Esophagus squamous epithelium (tissue), 5 donors: ENCODE results near the gene OSBPL8. TPM values are rescaled to one million over a fixed set of nuclear protein-coding genes. Genes with fewer than 3 reads are reported as not detected.

Experiments
- DNase-seq: peaks from one replicate; lab custom pipeline; 2025; lab: John Stamatoyannopoulos, UW
- H3K27ac ChIP-seq, 4 donors: fragments of 200-600 bp; sonication (generic); one replicate each; pipeline ENCODE4 v1.5.1; 2016 to 2019; ENCODE audit warnings: mild to moderate bottlenecking in 1 of 4
- H3K27me3 ChIP-seq, 4 donors: fragments of 200-600 bp; sonication (generic); 1 replicate in 3 of 4; 2 replicates in 1 of 4; pipeline versions ENCODE4 v1.5.1 to v1.6.0; 2017 to 2021; ENCODE audit warnings: antibody characterized with exemption in 1 of 4
- H3K36me3 ChIP-seq, 3 donors: fragments of 200-600 bp; sonication (generic); one replicate each; pipeline ENCODE4 v1.5.1; 2016 to 2019
- H3K4me1 ChIP-seq, 3 donors: fragments of 200-600 bp; sonication (generic); one replicate each; pipeline ENCODE4 v1.5.1; 2017 to 2019
- H3K4me3 ChIP-seq, 4 donors: fragments of 200-600 bp; sonication (generic); 1 replicate in 3 of 4; 2 replicates in 1 of 4; pipeline ENCODE4 v1.5.1; 2016 to 2019; ENCODE audit warnings: mild to moderate bottlenecking in 2 of 4, moderate library complexity in 1 of 4
- H3K9me3 ChIP-seq, 3 donors: fragments of 200-600 bp; sonication (generic); one replicate each; pipeline ENCODE4 v1.5.1; 2016 to 2019
- POLR2A ChIP-seq, 4 donors: fragments of 450-650 bp; IDR thresholded peaks; one replicate each; pipeline ENCODE4 v1.6.1; 2017; ENCODE audit warnings: antibody characterized with exemption in 4 of 4, mild to moderate bottlenecking in 4 of 4, moderate library complexity in 3 of 4
- WGBS, 2 donors: methylation state at CpG; one replicate each; pipeline ENCODE4 v1.1.5; 2018; 5-methylcytosine and 5-hydroxymethylcytosine counted together
- intact Hi-C: fragments of 100-400 bp; cut with DNase I; formaldehyde crosslinking; loops from one replicate; pipeline ENCODE4 v1.15.0; 2022
- total RNA-seq, 4 donors: library from RNA; depleted of rRNA; stranded (reverse); fragments of >200 nt; gene quantifications; one replicate each; pipeline ENCODE4 v1.1.0, GENCODE V29; 2016
- TF ChIP-seq, protein P1 (sequence below), 6 experiments: fragments of 450-650 bp in 4 of 6; fragments of 200-600 bp in 2 of 6; sonication (generic) in 2 of 6; IDR thresholded peaks; one replicate each; pipeline ENCODE4 v1.5.1; 2016 to 2019; ENCODE audit warnings: antibody characterized with exemption in 6 of 6, mild to moderate bottlenecking in 4 of 6, moderate library complexity in 4 of 6
- donor health status: DM: yes; HTN: yes; CAD: no.

The OSBPL8 gene
- total RNA-seq, 4 donors from 2014 or later: 30.3 to 60.8 (median 43.0) TPM

DNA sequence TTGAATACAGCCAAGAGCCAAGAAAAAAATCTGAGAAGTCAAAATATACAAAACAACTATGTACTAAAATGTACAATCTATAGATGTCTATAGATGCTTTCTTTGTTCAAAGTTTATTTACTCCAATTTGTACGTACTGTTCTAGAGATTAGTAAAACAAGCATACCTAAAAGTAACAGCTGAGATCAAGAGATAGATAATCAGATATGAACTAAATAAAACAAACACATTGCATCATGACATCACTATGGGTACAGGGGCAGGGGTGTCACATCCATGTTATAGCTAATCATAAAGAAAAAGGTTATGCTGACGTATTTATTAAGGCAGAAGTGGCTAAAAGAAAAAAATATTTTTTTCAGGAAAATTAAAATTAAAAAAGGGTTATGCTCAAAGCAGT lies 139.3 kb downstream of the OSBPL8 start:
- no peak overlapping the region for H3K4me3 ChIP-seq
- intact Hi-C loops: no loop called here
- no peaks in the 10 kb centered on the region for H3K27me3 ChIP-seq
- H3K9me3 ChIP-seq: peaks cover 0 to 11% (median 0%) of the 10 kb centered on the region in 3 donors
- peaks cover 0 to 3% (median 0%) of the 10 kb centered on the region in 3 donors for H3K36me3 ChIP-seq
- 52 to 53% methylated on average over 2 of the region's 2 CpGs for WGBS, 2 donors
- H3K27ac ChIP-seq: peak overlapping the region in 1 of 4 donors; percentile 72
- TF ChIP-seq POLR2A (IDR thresholded peaks at IDR 0.05): no peak
- TF ChIP-seq, protein P1, sequence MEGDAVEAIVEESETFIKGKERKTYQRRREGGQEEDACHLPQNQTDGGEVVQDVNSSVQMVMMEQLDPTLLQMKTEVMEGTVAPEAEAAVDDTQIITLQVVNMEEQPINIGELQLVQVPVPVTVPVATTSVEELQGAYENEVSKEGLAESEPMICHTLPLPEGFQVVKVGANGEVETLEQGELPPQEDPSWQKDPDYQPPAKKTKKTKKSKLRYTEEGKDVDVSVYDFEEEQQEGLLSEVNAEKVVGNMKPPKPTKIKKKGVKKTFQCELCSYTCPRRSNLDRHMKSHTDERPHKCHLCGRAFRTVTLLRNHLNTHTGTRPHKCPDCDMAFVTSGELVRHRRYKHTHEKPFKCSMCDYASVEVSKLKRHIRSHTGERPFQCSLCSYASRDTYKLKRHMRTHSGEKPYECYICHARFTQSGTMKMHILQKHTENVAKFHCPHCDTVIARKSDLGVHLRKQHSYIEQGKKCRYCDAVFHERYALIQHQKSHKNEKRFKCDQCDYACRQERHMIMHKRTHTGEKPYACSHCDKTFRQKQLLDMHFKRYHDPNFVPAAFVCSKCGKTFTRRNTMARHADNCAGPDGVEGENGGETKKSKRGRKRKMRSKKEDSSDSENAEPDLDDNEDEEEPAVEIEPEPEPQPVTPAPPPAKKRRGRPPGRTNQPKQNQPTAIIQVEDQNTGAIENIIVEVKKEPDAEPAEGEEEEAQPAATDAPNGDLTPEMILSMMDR (IDR thresholded peaks at IDR 0.05): no peak
- peaks cover 0 to 40% (median 10%) of the 10 kb centered on the region in 3 donors for H3K4me1 ChIP-seq
- no peak for DNase-seq

DNA sequence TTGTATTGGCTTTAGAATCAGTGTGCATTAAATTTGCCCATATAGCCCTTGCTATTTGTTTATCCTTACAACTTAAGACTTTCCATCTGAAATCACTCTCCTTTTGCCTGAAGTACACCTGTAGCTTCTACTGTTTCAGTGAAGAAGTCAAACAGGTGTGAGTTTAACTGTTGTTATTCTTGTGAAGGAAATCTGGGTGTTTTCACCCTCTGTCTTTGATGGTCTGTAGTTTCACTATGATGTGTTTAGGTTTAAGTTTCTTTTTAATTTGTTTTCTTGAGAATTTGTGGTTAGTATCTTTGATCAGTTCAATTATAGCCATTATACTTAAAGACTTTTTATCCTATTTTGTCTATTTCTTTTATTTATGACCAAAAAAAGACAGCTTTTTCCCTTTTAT lies 142.5 kb downstream of the OSBPL8 start:
- H3K4me1 ChIP-seq: peaks cover 0 to 36% (median 3%) of the 10 kb centered on the region in 3 donors
- no peak overlapping the region for H3K27ac ChIP-seq
- intact Hi-C loops: no loop called here
- no peak overlapping the region for H3K4me3 ChIP-seq
- no peak for TF ChIP-seq POLR2A (IDR thresholded peaks at IDR 0.05)
- TF ChIP-seq, protein P1 (IDR thresholded peaks at IDR 0.05): no peak
- peaks cover 0 to 3% (median 0%) of the 10 kb centered on the region in 3 donors for H3K36me3 ChIP-seq
- no peak for DNase-seq
- H3K27me3 ChIP-seq: no peaks in the 10 kb centered on the region
- no peaks in the 10 kb centered on the region for H3K9me3 ChIP-seq

DNA sequence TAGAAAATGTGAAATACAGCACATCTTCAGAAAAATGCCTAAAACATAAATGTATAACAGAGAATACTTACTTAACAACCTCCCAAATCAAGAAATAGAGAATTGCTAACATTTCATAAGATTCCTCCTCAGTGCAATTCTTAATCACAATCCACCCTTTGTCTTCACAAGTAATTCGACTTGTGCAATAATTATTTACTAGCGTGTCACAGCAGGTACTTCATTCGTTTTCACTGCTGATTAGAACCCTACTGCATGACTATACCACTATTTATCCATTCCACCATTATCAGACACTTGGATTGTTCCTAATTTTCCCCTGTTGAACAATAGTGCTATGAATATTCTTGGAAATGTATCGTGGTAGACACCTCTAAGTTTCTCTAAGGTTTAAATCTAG lies 146.4 kb downstream of the OSBPL8 start:
- DNase-seq: no peak
- no peak overlapping the region for H3K4me3 ChIP-seq
- 44 to 56% methylated on average over 4 of the region's 4 CpGs for WGBS, 2 donors

GRCh38 chr12:76410781-76411180 lies 148.8 kb downstream of the OSBPL8 start:
- Histone ChIP-seq H3K27ac (no peak overlapping the region), H3K4me1 (peaks cover 0 to 13% (median 3%) of the 10 kb centered on the region in 3 donors), H3K4me3 (no peak overlapping the region), H3K36me3 (peaks cover 0 to 16% (median 0%) of the 10 kb centered on the region in 3 donors), H3K9me3 (no peaks in the 10 kb centered on the region), H3K27me3 (no peaks in the 10 kb centered on the region)
- no peak for DNase-seq
- TF ChIP-seq, protein P1 (IDR thresholded peaks at IDR 0.05): no peak
- no peak for TF ChIP-seq POLR2A (IDR thresholded peaks at IDR 0.05)
- WGBS, 2 donors: 83 to 84% methylated on average over 5 of the region's 5 CpGs
- intact Hi-C loops: no loop called here

More for the DNA sequence above, 146.4 kb downstream of the OSBPL8 start:
- peaks cover 0 to 13% (median 3%) of the 10 kb centered on the region in 3 donors for H3K4me1 ChIP-seq
- intact Hi-C loops: no loop called here
- no peak for TF ChIP-seq POLR2A (IDR thresholded peaks at IDR 0.05)
- TF ChIP-seq, protein P1 (IDR thresholded peaks at IDR 0.05): no peak
- H3K27me3 ChIP-seq: no peaks in the 10 kb centered on the region
- H3K36me3 ChIP-seq: peaks cover 0 to 16% (median 0%) of the 10 kb centered on the region in 3 donors
- H3K9me3 ChIP-seq: no peaks in the 10 kb centered on the region
- H3K27ac ChIP-seq: no peak overlapping the region

- TF ChIP-seq, protein P1 (IDR thresholded peaks at IDR 0.05): no peak
- no peak for TF ChIP-seq POLR2A (IDR thresholded peaks at IDR 0.05)
- H3K27me3 ChIP-seq: no peaks in the 10 kb centered on the region
- intact Hi-C loops: no loop called here
- H3K9me3 ChIP-seq: no peaks in the 10 kb centered on the region
- no peak overlapping the region for H3K27ac ChIP-seq
- H3K4me3 ChIP-seq: no peak overlapping the region
- H3K36me3 ChIP-seq: peaks cover 0 to 16% (median 0%) of the 10 kb centered on the region in 3 donors
- peaks cover 0 to 13% (median 3%) of the 10 kb centered on the region in 3 donors for H3K4me1 ChIP-seq
- no peak for DNase-seq
Measured at GRCh38 chr12:76410371-76410770, 149.2 kb downstream of the OSBPL8 start.
